GM12872 (cell line): Measurements from ENCODE around the gene ANKRD22.

Source experiments
- CTCF ChIP-seq: IDR thresholded peaks from 3 replicates; pipeline ENCODE4 v1.5.1; 2011; ENCODE audit warnings: low read depth, mild to moderate bottlenecking, low read length, moderate library complexity; ENCODE audit not compliant: insufficient read depth

The ANKRD22 gene

GRCh38 chr10:88788924-88789323, 62.7 kb downstream of the ANKRD22 start:
- TF ChIP-seq CTCF, result no peak

- no peak for TF ChIP-seq CTCF
Observed at GRCh38 chr10:88787463-88787862, 64.2 kb downstream of the ANKRD22 start.

DNA sequence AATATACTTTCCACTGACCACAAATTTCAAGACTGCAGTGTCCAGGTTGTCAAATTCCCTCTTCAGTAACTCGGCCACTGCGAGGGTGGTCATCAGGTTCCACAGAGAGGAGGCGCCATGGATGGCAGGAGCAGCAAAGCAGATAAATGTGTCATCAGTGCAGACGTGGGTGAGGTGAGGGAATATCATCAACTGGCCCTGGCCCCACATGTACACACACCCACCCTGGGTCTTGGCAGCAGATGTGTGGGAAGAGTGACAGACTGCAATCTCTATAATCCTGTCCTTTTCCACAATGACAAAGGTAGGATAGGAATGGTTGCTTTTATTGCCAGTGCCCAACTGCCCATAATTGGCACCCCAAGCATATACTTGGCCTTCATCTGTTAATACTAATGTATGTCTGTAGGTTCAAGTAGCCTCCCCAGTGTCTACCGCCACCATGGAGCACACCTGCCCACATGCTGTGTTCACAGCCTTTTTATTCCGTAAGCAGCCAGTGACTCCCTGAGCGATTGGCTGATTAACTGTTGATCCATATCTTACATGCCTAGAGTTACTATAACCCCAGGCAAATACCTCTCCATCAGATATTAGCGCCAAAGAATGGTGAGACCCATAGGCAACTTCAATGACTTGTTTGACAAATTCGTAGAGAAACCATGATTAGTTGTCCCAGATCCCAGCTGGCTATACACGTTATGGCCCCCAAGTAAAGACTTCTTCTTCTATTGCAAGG, 65.4 kb downstream of the ANKRD22 start:
- TF ChIP-seq CTCF, result no peak

DNA sequence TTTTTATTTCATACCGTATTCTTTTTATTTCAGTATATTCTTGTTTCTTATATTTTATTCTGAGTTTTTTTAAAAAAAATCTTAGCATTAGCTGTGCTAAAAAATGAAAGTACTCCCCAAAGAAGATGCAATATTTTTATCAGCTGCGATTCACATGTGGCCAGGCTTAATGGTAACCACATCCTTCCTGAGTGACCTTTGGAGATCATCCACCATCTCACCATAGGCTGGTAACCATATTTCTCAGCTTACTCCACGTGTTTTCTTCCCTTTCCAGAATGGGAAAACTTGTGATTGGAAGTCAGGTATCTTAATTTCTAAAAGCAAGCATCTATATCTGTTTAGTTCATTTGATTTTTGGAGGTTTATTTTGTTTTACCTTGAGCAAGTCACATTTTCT, 67.9 kb downstream of the ANKRD22 start:
- no peak for TF ChIP-seq CTCF

- TF ChIP-seq CTCF, result no peak
Observed at GRCh38 chr10:88782222-88782621, 69.4 kb downstream of the ANKRD22 start.

DNA sequence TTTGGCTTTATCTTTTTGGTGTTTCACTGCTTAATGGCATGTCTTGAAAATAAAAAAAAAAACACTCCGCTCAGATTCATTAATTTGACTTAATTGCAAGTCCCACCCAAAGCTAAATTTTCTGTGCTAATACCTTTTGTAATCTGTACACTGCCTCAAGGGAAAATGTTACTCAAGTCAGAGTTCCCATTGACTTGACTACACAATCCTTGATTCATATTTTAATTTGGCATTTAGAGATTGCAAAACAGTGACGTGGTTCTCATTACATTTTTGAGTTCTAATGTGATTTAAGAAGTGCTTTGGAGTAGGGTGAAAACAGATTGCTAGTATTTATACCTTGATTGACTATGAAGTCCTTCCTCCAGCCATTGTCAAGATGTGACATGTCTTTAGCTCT, 70.4 kb downstream of the ANKRD22 start:
- TF ChIP-seq CTCF, result no peak
